Stimulated activated effector memory CD8-positive, alpha-beta T cell treated with anti-CD3 and anti-CD28 coated beads, Interleukin-12 subunit alpha, Interleukin-12 subunit beta, amount 100 ng/mL, for 72 hours (primary cell): ENCODE results near the gene CCL23.
"Not testable (repeated sequence)": the region's sequence is repeated elsewhere in the genome, so short reads cannot be mapped to it uniquely, and the experiment has no call there.

Experiments
- ATAC-seq: fragments of 150-1000 bp; cut with Tn5 transposase; 2 replicates; pipeline ENCODE4 v1.10.0; 2021
- DNase-seq, 2 donors: peaks; one replicate each; pipeline ENCODE4 v3.0.0; 2021 to 2022; ENCODE audit warnings: low spot score in 2 of 2
- H3K27ac Mint-ChIP-seq: one replicate; pipeline ENCODE4 v1.8.0; 2022; ENCODE audit warnings: mild to moderate bottlenecking, mixed read lengths
- H3K36me3 Mint-ChIP-seq: one replicate; pipeline ENCODE4 v1.8.0; 2022; ENCODE audit warnings: mild to moderate bottlenecking, mixed read lengths
- H3K4me1 Mint-ChIP-seq: one replicate; pipeline ENCODE4 v1.8.0; 2022; ENCODE audit warnings: mixed read lengths
- H3K4me3 Mint-ChIP-seq: one replicate; pipeline ENCODE4 v1.8.0; 2022; ENCODE audit warnings: mild to moderate bottlenecking, mixed read lengths
- H3K9me3 Mint-ChIP-seq: one replicate; pipeline ENCODE4 v1.8.0; 2022; ENCODE audit warnings: mixed read lengths

The CCL23 gene

DNA sequence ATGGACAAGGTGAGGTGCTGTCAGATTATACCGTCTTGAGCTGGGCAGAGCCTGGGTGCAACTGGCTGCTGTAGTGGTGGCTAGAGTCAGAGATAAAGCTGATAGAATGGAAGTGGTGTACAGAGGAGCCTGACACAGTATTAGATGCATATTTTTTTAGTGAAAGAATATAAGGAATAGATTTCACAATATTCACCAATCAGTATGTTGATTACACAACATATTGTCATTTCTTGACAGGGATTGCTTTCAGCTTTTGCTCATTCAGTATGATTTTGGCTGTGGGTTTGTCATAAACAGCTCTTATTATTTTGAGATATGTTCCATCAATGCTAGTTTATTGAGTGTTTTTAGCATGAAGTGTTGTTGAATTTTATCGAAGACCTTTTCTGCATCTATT, 1.7 kb upstream of the CCL23 start:
- H3K4me3 Mint-ChIP-seq = no peak overlapping the region
- H3K9me3 Mint-ChIP-seq = peaks cover 4% of the 10 kb centered on the region
- no peaks in the 10 kb centered on the region for H3K36me3 Mint-ChIP-seq
- no peak for ATAC-seq
- H3K4me1 Mint-ChIP-seq = peaks cover 14% of the 10 kb centered on the region
- no peak for DNase-seq
- H3K27ac Mint-ChIP-seq = no peak overlapping the region

DNA sequence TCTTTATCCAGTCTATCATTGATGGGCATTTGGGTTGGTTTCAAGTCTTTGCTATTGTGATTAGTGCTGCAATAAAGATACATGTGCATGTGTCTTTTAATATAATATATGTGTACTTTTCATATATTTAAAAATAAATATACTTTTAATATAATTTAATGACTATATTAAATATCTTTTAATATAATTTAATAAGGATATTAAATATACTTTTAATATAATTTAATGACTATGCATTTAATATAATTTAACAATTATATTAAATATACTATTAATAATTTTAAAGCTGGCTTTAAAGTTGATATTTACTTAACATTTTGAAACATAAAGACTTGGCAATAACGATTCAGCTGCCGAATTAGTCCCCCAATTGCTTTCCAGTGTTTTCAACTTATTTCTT, 1.2 kb downstream of the CCL23 start:
- H3K9me3 Mint-ChIP-seq = no peaks in the 10 kb centered on the region
- ATAC-seq = no peak
- DNase-seq = no peak
- H3K4me3 Mint-ChIP-seq = no peak overlapping the region
- no peak overlapping the region for H3K27ac Mint-ChIP-seq
- no peaks in the 10 kb centered on the region for H3K36me3 Mint-ChIP-seq
- H3K4me1 Mint-ChIP-seq = peaks cover 14% of the 10 kb centered on the region

DNA sequence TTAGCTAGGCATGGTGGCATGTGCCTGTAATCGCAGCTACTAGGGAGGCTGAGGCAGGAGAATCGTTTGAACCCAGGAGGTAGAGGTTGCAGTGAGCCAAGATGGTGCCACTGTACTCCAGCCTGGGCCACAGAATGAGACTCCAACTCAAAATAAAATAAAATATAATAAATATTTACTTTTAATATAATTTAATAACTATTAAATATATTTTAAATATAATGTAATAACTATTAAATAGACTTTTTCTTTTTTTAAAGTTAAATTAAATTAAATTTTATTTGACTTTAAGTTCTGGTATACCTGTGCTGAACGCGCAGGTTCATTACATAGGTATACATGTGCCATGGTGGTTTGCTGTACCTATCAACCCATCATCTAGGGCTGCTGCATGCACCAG, 1.9 kb downstream of the CCL23 start:
- not testable (repeated sequence) for H3K36me3 Mint-ChIP-seq, H3K9me3 Mint-ChIP-seq, H3K4me3 Mint-ChIP-seq, ATAC-seq, H3K27ac Mint-ChIP-seq, DNase-seq
- H3K4me1 Mint-ChIP-seq = peaks cover 20% of the 10 kb centered on the region

DNA sequence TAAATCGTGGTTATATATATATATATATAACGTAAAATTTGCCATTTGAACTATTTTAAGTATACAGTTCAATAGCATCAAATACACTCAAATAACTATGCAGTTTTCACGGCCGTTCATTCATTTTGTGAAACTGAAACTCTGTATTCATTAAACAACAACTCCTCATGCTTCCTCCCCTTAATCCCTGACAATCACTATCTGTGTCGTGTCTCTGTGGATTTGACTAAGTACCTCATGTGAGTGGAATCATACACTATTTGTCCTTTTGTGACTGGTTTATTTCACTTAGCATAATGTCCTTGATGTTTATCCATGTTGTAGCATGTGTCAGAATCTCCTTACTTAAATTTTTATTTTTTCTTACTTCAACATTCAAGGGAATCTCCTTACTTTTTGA, 2.8 kb downstream of the CCL23 start:
- Mint-ChIP-seq H3K4me3 (no peak overlapping the region), H3K27ac (no peak overlapping the region), H3K9me3 (no peaks in the 10 kb centered on the region), H3K36me3 (no peaks in the 10 kb centered on the region), H3K4me1 (peaks cover 24% of the 10 kb centered on the region)
- ATAC-seq (no peak), DNase-seq (no peak)

DNA sequence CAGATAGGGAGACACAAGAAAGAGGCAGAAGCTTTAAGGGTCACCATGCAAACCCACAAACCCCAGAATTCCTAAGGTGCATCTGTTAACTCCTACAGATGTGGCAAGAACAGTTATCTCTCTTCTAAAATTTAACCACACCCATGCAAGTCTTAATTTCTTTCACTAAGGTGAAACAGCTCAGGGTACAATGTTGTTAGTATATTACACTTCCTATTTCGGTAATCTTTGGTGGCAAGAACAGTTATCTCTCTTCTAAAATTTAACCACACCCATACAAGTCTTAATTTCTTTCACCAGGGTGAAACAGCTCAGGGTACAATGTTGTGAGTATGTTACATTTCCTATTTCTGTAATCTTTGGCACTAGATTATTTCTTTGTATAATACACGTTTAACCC, 6.6 kb downstream of the CCL23 start:
- no peak overlapping the region for H3K27ac Mint-ChIP-seq
- no peak overlapping the region for H3K4me3 Mint-ChIP-seq
- ATAC-seq = no peak
- DNase-seq = no peak
- peaks cover 16% of the 10 kb centered on the region for H3K4me1 Mint-ChIP-seq
- H3K36me3 Mint-ChIP-seq = no peaks in the 10 kb centered on the region
- H3K9me3 Mint-ChIP-seq = no peaks in the 10 kb centered on the region

DNA sequence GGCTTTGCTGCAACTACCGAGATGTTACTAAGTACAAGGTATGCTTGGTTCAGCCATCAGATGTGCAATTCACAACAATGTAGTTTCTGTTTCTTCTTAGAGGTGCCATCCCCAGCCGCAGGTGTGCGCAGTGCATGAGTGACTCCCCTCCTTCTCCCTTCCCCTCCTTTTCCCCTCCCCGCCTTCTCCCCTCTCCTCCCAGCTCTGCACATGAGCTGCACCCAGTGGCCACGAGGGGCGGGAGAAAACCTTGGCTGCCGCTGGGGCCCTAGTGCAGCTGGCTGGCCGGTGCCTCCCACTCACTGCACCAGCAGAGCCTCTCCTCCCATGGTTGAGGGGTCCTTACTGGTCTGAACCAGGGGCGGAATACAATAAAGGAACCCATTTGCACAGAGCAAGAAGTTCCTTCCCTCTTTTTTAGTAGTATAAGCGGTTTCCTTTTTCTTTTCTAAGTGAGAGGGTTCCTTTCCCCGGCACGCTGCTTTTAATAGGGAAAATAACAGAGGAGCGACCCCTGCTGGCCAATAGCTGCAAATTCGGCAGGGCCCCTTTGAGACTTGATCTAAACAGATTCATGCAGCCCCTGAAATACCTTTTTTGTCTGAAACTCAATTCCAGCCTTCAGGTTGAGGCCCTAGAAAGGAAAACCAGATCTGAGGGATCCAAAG, 8.6 kb downstream of the CCL23 start:
- H3K36me3 Mint-ChIP-seq = no peaks in the 10 kb centered on the region
- H3K4me3 Mint-ChIP-seq = no peak overlapping the region
- no peak overlapping the region for H3K27ac Mint-ChIP-seq
- no peak for DNase-seq
- H3K9me3 Mint-ChIP-seq = no peaks in the 10 kb centered on the region
- no peak for ATAC-seq
- peaks cover 24% of the 10 kb centered on the region for H3K4me1 Mint-ChIP-seq

DNA sequence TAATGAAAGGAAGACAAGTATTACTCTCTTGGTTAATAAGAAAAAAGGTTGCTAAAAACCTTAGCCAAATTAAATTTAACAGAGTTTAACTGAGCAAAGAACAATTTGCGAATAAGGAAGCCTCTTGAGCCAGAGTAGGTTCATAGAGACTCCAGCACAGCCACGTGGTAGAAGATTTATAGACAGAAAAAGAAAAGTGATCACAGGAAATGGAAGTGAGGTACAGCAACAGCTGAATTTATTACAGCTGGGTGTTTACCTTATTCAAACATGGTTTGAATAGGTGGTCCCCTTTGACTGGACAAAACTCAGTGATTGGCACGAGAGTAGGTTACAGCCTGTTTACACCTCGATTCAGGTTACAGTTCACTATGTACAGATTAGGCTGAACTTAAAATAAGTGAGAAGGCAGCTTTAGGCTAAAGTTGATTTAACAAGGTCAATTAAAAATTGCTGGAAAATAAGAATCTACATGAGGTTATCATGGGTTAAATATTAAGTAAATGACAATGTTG, 13.1 kb downstream of the CCL23 start:
- DNase-seq = no peak
- Mint-ChIP-seq H3K4me3 (peak overlapping the region; percentile 14), H3K4me1 (peaks cover 20% of the 10 kb centered on the region), H3K9me3 (no peaks in the 10 kb centered on the region), H3K36me3 (no peaks in the 10 kb centered on the region), H3K27ac (peak overlapping the region; percentile 66)
- peak; percentile 21 for ATAC-seq

DNA sequence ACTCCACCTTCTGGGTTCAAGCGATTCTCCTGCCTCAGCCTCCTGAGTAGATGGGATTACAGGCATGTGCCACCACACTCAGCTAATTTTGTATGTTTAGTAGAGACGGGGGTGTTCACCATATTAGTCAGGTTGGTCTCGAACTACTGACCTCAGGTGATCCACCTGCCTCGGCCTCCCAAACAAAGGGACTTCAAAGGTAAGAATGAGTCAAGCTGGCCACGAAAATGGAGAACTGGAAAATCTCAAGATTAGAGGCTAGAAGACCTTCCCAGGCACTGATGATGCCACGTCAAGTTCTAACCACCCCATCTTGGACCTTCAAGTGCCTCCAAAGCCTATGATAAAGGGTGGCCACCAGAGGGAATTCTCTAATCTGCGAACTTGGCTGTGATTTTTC, 15.1 kb downstream of the CCL23 start:
- Mint-ChIP-seq H3K4me1 (peaks cover 32% of the 10 kb centered on the region), H3K9me3 (no peaks in the 10 kb centered on the region), H3K36me3 (no peaks in the 10 kb centered on the region), H3K27ac (no peak overlapping the region), H3K4me3 (no peak overlapping the region)
- ATAC-seq (no peak), DNase-seq (no peak)

DNA sequence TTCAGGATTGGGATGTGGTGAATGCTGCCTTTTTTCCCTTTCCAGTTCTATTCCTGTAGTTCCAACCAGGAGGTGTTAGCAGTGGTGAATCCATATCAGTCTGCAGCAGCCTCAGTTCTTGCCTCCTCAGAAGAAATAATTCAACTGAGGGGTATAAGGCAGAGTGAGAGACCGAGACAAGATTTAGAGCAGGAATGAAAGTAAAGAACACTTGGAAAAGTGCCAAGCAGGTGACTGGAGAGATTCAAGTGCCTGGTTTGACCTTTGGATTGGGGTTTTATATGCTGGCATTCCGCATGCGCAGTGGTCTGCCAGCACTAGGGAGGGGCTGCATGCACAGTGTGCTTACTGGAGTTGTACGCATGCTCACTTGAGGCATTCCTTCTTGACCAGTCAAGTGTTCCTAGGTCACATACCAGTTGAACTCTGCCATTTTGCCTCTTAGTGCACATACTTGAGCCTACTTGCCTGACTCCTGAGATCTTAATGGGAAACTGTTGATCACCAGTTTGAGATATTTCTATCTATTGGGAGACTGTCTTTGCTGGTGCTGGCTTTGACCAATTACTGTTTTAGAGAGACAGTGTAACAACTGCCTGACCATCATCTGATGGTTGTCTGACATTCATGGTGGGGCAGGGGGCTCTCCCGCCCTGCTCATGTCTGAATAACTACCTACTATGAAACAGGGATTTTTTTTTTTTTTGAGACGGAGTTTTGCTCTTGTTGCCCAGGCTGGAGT, 15.7 kb downstream of the CCL23 start:
- no peak overlapping the region for H3K4me3 Mint-ChIP-seq
- H3K27ac Mint-ChIP-seq = no peak overlapping the region
- H3K36me3 Mint-ChIP-seq = no peaks in the 10 kb centered on the region
- ATAC-seq = no peak
- peaks cover 32% of the 10 kb centered on the region for H3K4me1 Mint-ChIP-seq
- no peaks in the 10 kb centered on the region for H3K9me3 Mint-ChIP-seq
- no peak for DNase-seq

DNA sequence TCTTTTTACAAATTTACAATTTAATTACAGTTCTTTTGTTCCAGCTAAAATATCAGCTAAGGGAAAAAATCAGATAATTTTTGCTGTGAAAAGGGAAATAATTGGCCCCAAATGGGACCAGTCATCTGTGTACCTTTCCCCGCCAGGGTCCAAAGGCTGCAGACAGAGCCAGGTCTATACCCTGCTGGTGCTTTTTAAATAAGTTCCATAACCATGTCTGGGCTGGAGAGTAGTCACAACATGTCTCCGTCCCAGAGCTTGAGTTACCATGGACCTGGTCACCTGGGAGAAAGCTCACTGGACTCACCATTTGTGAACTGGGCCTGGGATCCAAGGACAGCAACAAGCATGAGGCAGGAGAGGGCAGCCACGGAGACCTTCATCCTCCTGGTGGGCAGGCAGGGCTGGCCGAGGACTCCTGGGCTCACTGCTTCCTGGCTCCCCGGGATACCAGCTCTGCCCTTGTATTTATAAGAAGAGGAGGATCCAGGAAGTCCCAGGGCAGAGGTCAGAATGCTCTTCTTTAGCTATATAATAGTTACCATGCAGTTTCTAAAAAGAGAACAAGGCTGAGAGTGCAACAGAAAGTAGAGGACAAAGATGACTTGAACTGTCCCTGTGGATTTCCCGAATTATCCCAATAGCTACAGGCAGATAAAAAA, 16.5 kb downstream of the CCL23 start, which contains the start of gene CCL15:
Gene CCL15 (minus strand): TSS at position 444 of the 662 bp plus-strand sequence. CDS start 61 bp downstream, at position 383.
- H3K4me1 Mint-ChIP-seq = peaks cover 40% of the 10 kb centered on the region
- H3K36me3 Mint-ChIP-seq = no peaks in the 10 kb centered on the region
- ATAC-seq (no peak), DNase-seq (no peak)
- no peak within 1 kb of the TSS for H3K4me3 Mint-ChIP-seq
- H3K27ac Mint-ChIP-seq = peak within 1 kb of the TSS; percentile 17
- no peaks in the 10 kb centered on the region for H3K9me3 Mint-ChIP-seq

DNA sequence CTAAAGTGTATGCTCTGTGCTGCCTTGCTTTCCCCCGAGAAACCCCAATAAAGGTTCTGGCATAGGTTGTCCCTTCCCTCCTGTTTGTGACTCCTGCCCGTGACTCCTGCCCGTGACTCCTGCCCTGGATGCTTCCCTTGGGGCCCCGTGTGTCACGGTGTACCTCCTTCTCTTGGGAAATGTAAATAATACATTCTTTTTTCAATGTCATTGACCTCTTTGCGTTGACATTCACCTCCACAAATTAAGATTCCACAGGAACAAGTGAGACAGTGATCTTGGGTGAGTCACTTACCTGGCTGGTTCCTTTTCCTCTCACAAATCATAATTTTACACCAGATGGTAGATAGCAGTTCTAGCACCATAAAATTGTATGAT, 17.1 kb downstream of the CCL23 start:
- ATAC-seq (no peak), DNase-seq (no peak)
- Mint-ChIP-seq H3K9me3 (no peaks in the 10 kb centered on the region), H3K27ac (peak overlapping the region; percentile 17), H3K36me3 (no peaks in the 10 kb centered on the region), H3K4me1 (peaks cover 41% of the 10 kb centered on the region), H3K4me3 (no peak overlapping the region)

DNA sequence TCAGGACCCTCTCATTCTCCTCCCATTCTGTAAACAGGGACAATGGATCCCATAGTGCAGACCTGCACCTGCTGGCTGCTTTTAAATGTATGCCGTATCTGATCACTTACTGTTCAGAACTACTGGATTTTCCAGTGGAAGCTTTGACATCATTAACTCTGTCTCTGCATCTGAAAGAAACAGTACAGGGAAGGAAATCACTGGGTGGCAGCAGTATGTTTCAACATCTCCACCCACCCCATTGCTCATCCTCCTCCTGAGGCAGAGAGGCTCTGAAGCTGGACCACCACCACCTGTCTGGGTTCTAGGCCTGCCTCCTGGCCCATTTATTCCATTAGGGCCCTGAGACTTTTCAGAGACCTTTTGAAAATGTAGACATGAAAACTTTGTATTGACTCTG, 19.0 kb downstream of the CCL23 start:
- peak; percentile 51 for ATAC-seq
- no peaks in the 10 kb centered on the region for H3K9me3 Mint-ChIP-seq
- H3K27ac Mint-ChIP-seq = peak overlapping the region; percentile 62
- no peak for DNase-seq
- H3K4me1 Mint-ChIP-seq = peaks cover 30% of the 10 kb centered on the region
- peak overlapping the region; percentile 28 for H3K4me3 Mint-ChIP-seq
- no peaks in the 10 kb centered on the region for H3K36me3 Mint-ChIP-seq

DNA sequence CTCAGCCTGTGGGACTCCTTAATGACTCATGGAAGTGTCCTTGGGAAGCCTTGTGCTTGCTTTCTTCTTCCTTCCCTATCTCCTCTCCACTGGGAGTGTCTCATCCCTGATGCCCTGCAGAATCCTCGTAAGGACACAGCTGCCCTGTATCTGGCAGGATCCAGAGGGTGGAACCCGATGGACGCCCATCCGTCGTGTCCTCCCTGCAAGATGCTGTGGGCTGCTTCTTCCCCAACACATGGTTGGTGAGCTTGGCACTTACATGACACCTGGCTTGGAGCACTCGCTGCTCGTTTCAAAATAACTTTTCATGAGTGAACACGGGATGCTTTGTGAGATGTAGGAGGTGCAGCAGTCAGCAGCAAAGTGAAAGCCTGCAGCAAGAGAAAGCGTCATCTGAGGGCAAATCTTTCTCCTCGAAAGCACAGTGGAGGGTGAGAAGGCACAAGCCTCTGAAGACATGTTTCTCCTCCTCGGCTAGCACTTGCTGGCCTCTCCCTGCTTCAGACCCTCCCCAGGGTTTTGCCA, 19.7 kb downstream of the CCL23 start:
- H3K4me1 Mint-ChIP-seq = peaks cover 27% of the 10 kb centered on the region

DNA sequence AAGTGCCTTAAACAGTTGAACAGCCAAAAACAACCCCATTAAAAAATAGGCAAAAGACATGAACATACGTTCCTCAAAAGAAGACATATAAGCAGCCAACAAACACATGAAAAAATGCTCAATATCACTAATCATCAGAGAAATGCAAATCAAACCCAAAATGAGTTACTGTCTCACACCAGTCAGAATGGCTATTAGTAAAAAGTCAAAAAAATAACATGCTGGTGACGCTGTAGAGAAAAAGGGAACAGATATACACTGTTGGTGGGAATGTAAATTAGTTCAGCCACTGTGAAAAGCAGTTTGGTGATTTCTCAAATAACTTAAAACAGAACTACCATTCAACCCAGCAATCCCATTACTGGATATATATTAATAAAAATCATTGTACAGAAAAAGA, 22.4 kb downstream of the CCL23 start:
- not testable (repeated sequence) for H3K4me3 Mint-ChIP-seq

More for the DNA sequence above, 19.7 kb downstream of the CCL23 start:
- Mint-ChIP-seq H3K4me3 (peak overlapping the region; percentile 28), H3K27ac (peak overlapping the region; percentile 62), H3K9me3 (no peaks in the 10 kb centered on the region), H3K36me3 (no peaks in the 10 kb centered on the region)
- ATAC-seq = peak; percentile 13
- no peak for DNase-seq

DNA sequence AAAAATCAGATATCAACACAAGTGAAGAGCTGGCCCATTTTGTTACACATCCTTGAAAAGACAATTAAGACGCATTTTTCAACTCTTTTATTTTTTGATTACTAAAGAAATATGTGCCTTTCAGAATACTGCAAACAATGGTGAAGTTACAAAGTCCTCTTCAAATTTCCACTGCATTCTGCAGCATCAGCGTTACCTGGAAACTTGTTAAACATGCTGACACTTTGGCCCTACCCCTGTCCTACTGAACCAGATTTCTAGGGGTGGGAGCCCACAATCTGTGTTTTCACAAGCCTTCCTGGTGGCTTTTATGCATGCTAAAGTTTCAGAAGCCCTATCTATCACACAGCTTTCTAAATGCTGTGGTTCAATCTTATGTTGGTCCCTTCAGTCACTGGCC, 26.7 kb downstream of the CCL23 start:
- peaks cover 6% of the 10 kb centered on the region for H3K4me1 Mint-ChIP-seq
- H3K36me3 Mint-ChIP-seq = no peaks in the 10 kb centered on the region
- no peak overlapping the region for H3K4me3 Mint-ChIP-seq
- no peak for DNase-seq
- H3K9me3 Mint-ChIP-seq = peaks cover 5% of the 10 kb centered on the region
- H3K27ac Mint-ChIP-seq = no peak overlapping the region
- no peak for ATAC-seq

More for the DNA sequence above, 22.4 kb downstream of the CCL23 start:
- not testable (repeated sequence) for H3K27ac Mint-ChIP-seq, H3K9me3 Mint-ChIP-seq, ATAC-seq, H3K36me3 Mint-ChIP-seq, DNase-seq
- H3K4me1 Mint-ChIP-seq = peaks cover 22% of the 10 kb centered on the region
